ENCODE results near the gene ARHGEF2.

The ARHGEF2 gene

GRCh38 chr1:155911156-155912055, 66.9 kb downstream of the ARHGEF2 start, which contains the start of gene RIT1:
Gene RIT1, minus strand, starts transcription at chr1:155911349. Its CDS starts 588 bp downstream, at chr1:155910761.
- peak; percentile 73 for DNase-seq (ENCODE audit: low read depth)

GRCh38 chr1:155910621-155911121, 67.7 kb downstream of the ARHGEF2 start:
- no peak for DNase-seq (ENCODE audit: low read depth)

- DNase-seq (ENCODE audit: low read depth) = no peak
Observed at GRCh38 chr1:155909894-155910293, 68.5 kb downstream of the ARHGEF2 start.

GRCh38 chr1:155904261-155904660, 74.1 kb downstream of the ARHGEF2 start:
- no peak for DNase-seq (ENCODE audit: low read depth)

GRCh38 chr1:155900161-155900560, 78.2 kb downstream of the ARHGEF2 start:
- no peak for DNase-seq (ENCODE audit: low read depth)

GRCh38 chr1:155899683-155900082, 78.7 kb downstream of the ARHGEF2 start:
- no peak for DNase-seq (ENCODE audit: low read depth)

- no peak for DNase-seq (ENCODE audit: low read depth)
Observed at GRCh38 chr1:155898888-155899287, 79.5 kb downstream of the ARHGEF2 start.

GRCh38 chr1:155897746-155898145, 80.6 kb downstream of the ARHGEF2 start:
- no peak for DNase-seq (ENCODE audit: low read depth)

Measured in stimulated activated CD8-positive, alpha-beta memory T cell treated with anti-CD3 and anti-CD28 coated beads, Interleukin-12 subunit alpha, Interleukin-12 subunit beta, amount 100 ng/mL, for 1 hour (primary cell).